Esophagus mucosa (tissue), 1 donor: ENCODE results near the gene KDM8. TPM values are rescaled to one million over a fixed set of nuclear protein-coding genes. Genes with fewer than 3 reads are reported as not detected.

Experiments
- total RNA-seq: library from RNA; stranded (reverse); gene quantifications from one replicate; pipeline ENCODE4 v1.2.4, GENCODE V29; 2023
- donor health status: DM: yes; HTN: yes; CAD: no.

KDM8 gene
- total RNA-seq, 1 donor from 2014 or later = 3.9 TPM

Other genes starting within 250 kb of the KDM8 start
- not detected for gene C16orf82, start 136.6 kb upstream of the KDM8 start, total RNA-seq
- gene NSMCE1, start 65.2 kb downstream of the KDM8 start, total RNA-seq = 46.8 TPM
- 119 TPM for gene IL4R, start 110.4 kb downstream of the KDM8 start, total RNA-seq
- 0.56 TPM for gene IL21R, start 198.6 kb downstream of the KDM8 start, total RNA-seq